ENCODE results near the gene ERCC6.

Gene ERCC6

DNA sequence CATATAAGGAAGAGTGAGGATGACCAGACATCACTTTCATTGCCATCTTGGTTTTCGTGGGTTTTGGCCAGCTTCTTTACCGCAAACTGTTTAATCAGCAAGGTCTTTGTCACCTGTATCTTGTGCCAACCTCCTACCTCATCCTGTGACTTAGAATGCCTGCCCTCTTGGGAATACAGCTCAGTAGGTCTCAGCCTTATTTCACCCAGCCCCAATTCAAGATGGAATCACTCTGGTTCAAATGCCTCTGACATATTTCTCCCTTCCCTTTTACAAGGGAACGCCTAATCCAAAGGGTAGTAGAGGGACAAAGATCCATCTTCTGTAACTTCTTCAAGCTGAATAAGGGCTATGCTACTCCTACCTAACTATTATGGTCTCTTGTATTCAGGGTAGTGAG is 4.7 kb upstream of the ERCC6 start:
- DNase-seq, result no peak

DNA sequence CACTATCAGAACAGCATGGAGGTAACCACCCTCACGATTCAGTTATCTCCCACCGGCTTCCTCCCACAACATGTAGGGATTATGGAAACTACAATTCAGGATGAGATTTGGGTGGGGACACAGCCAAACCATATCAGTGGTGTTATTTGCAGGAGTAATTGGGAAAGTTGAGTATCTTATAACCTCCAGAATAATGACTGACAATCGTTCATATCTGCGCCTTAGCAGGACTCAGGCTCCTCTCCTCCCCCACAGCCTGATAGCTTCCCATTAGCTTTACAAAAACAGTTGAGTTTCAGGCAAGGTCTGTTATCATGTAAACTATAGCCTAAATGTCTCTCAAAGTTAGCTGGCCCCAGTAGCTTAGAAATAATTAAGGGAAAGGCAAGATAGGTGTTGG is 3.4 kb upstream of the ERCC6 start:
- no peak for DNase-seq

GRCh38 chr10:49541762-49542161 is 2.8 kb upstream of the ERCC6 start:
- DNase-seq, result no peak

- DNase-seq, result no peak
Observed at GRCh38 chr10:49540056-49540797, 1.3 kb upstream of the ERCC6 start.

GRCh38 chr10:49539320-49539885 is 482 bp upstream of the ERCC6 start:
- DNase-seq, result peak; percentile 35

- DNase-seq, result no peak
Observed at GRCh38 chr10:49534670-49535381, 4.1 kb downstream of the ERCC6 start.

GRCh38 chr10:49532461-49532860 is 6.5 kb downstream of the ERCC6 start:
- no peak for DNase-seq

GRCh38 chr10:49528977-49529506 is 9.9 kb downstream of the ERCC6 start:
- no peak for DNase-seq

- no peak for DNase-seq
Observed at GRCh38 chr10:49527850-49528249, 11.1 kb downstream of the ERCC6 start.

DNA sequence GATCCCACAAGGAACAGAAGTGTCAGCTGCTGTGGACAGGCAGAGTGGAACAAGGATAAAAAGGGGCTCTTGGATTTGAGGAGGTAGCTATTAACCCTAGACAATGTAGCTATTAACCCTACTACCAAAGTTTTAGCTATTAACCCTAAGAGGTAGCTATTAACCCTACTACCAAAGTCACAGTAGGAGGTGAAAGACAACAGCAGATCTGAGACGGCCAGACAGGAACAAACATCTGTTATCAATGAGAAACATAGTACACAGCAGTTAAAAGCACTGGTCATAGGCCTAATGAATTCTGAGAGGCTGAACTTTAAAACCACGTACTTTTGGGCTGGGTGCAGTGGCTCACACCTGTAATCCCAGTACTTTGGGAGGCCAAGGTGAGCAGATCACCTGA is 11.9 kb downstream of the ERCC6 start:
- no peak for DNase-seq

DNA sequence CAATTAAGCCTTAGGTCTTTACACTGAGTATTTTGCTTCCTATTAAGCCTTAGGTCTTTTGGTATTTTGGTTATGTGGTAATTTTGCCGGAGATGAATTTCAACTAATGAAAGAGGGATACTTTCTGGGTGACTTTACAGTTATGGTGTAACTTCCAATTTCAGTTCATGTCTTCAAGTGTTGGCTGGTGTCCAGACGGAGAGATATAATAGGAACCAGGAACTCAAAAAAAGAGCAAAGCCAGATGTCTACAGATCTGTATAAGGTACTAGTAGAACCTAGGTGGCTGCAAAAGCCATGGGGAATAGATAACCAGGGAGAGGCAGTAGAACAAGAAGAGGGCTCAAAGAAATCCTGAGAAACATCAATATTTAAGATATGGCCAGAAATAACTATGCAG is 12.3 kb downstream of the ERCC6 start:
- DNase-seq, result no peak

- no peak for DNase-seq
Observed at GRCh38 chr10:49524496-49524895, 14.4 kb downstream of the ERCC6 start.

DNA sequence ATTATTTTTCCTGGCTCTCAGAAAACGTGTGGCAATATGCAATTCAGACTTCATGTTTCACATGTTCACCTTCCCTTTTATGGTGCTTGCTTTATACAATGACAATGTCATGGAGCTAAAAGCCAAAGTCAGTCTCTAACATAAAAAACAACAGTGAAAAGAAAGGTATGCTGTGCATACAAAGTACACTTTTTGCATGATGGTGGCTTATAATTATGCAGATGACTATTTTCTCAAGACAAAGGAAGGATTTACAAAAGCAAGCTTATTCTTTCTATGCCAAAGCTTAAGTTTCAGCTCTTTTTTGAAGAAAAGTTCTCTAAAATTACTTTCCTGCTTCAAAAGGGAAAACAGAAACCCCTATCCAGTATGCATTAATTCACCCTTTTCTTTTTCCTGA is 15.6 kb downstream of the ERCC6 start:
- no peak for DNase-seq

- no peak for DNase-seq
Observed at GRCh38 chr10:49521062-49521461, 17.9 kb downstream of the ERCC6 start.

DNA sequence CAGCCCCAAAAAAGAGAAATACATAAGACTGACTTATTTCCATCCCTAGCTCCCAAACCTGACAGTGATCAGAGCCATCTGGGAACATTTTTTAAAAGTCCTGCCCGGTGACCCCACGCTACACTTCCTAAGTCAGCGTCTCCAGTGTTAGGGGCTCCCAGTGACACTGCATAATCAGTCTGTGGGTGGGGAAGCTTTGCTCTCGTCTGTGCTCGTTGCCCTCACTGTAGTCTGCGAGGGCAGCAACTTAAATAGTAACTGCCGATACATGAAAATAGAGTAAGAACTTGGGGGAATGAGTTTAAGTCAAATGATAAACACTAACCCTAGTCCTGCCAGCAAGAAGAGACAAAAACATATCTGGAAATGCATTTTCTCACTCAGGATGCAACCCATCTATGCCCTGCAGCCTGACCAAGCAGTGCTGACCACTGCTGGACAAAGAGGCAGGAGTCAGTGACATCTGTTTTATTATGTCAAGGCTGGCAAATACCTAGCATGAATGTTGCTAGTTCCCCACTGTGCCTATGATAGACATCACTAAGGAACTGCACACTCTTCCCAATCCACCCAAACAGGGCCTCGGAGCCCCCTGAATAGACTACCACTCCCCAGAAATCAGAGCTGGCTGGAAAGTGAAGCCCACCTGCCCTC is 18.7 kb downstream of the ERCC6 start:
- no peak for DNase-seq

GRCh38 chr10:49519717-49520116 is 19.2 kb downstream of the ERCC6 start:
- no peak for DNase-seq

- DNase-seq, result peak; percentile 27
Observed at GRCh38 chr10:49518982-49519578, 19.8 kb downstream of the ERCC6 start.

- no peak for DNase-seq
Observed at GRCh38 chr10:49518566-49518965, 20.4 kb downstream of the ERCC6 start.

DNA sequence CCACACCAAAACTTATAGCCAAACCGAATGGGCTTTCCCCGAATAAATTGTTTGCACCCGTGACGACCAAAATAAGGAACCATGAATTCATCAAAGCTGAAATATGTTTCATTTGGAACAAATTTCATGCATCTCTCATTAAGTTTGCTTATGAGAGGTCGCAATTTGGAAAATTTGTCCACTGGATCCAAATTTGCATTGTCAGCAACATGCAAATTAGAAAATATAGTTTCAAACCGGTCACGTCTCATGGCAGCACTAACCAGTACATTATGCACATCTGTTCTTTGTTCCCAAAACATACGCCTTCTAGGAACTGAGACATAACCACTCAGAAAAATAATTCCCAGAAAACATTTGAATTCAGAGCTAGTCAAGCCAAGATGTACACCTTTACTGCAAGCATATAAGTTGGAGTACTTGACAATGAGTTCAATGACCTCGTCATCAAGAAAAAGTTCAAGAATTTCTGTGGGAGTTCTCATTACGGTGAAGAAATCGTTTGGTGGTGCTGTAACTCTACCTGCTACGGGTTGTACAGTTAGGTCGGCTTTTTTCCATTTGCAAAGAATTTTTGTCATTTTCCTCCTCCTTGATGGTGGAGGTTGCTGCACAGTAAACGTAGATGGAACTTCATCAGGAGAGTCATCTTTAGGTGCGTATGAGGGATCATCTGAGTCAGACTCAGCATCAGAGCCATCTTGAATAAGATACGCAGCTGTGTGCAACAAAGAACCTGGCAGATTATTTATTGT is 22.5 kb downstream of the ERCC6 start:
- no peak for DNase-seq

DNA sequence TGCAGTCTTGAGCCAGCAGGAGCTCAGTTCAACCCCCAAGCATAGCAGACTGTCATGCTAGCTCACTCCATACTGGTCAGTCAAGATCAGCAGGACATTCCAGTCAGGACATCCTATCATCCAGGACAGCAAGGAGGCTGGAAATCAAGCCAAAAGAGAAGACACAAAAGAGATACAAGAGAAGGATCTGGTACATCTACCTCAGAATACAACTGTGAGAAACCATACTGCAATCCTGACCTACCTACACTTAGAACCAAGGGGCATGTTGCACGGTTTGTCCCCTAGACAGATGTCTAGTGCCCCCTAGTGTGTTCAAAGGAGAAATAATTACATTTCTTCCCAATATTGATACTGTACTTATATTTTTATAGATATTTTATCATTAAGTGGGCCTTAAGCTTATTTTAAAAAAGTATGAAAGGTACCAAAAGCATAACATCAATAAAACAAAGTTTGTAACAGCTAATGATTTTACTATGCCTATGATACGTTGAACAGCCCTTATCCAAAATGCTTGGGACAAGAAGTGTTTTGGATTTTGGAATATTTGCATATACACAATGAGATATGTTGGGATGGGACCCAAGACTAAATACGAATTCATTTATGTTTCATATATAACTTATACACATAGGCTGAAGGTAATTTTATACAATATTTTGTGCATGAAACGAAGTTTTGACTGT is 26.7 kb downstream of the ERCC6 start:
- DNase-seq, result no peak

- DNase-seq, result no peak
Observed at GRCh38 chr10:49509771-49510303, 29.1 kb downstream of the ERCC6 start.
